Neutrophil (primary cell): ENCODE measurements around the gene ERC2.

Experiments used
- H3K27ac ChIP-seq: fragments of 200-600 bp; sonication (generic); 2 replicates; pipeline ENCODE4 v1.5.1; 2016; ENCODE audit warnings: mild to moderate bottlenecking, moderate library complexity
- H3K27me3 ChIP-seq: fragments of 200-600 bp; sonication (generic); 2 replicates; pipeline ENCODE4 v1.6.0; 2016; ENCODE audit warnings: mild to moderate bottlenecking
- H3K36me3 ChIP-seq: fragments of 200-600 bp; sonication (generic); 2 replicates; pipeline ENCODE4 v1.5.1; 2017
- H3K4me1 ChIP-seq, 2 experiments: fragments of 200-600 bp in 1 of 2; sonication (generic) in 1 of 2; 1 replicate in 1 of 2; 2 replicates in 1 of 2; pipeline versions ENCODE4 v1.5.1 to v1.6.1; 2013 to 2016; ENCODE audit warnings: low read depth in 1 of 2, low read length in 1 of 2, mild to moderate bottlenecking in 1 of 2, moderate library complexity in 1 of 2; ENCODE audit not compliant: control insufficient read depth in 1 of 2, insufficient read depth in 1 of 2
- H3K4me3 ChIP-seq, 2 experiments: fragments of 200-600 bp in 1 of 2; sonication (generic) in 1 of 2; 1 replicate in 1 of 2; 2 replicates in 1 of 2; pipeline ENCODE4 v1.5.1; 2013 to 2016; ENCODE audit warnings: low read depth in 1 of 2, low read length in 1 of 2, mild to moderate bottlenecking in 1 of 2, moderate library complexity in 1 of 2
- H3K9me3 ChIP-seq: fragments of 200-600 bp; sonication (generic); 2 replicates; pipeline ENCODE4 v1.5.1; 2016
- CTCF ChIP-seq: fragments of 200-600 bp; sonication (generic); IDR thresholded peaks from 2 replicates; pipeline ENCODE4 v1.5.1; 2016; ENCODE audit warnings: antibody characterized with exemption

The ERC2 gene

GRCh38 chr3:56113231-56113630 is 355.0 kb downstream of the ERC2 start:
- no peaks in the 10 kb centered on the region for H3K27me3 ChIP-seq
- H3K4me1 ChIP-seq = no peaks in the 10 kb centered on the region
- H3K27ac ChIP-seq = no peak overlapping the region
- no peaks in the 10 kb centered on the region for H3K36me3 ChIP-seq
- no peaks in the 10 kb centered on the region for H3K9me3 ChIP-seq
- no peak for TF ChIP-seq CTCF
- no peak overlapping the region for H3K4me3 ChIP-seq

- TF ChIP-seq CTCF = no peak
- no peaks in the 10 kb centered on the region for H3K9me3 ChIP-seq
- no peaks in the 10 kb centered on the region for H3K27me3 ChIP-seq
- no peaks in the 10 kb centered on the region for H3K36me3 ChIP-seq
- H3K27ac ChIP-seq = no peak overlapping the region
- H3K4me3 ChIP-seq = no peak overlapping the region
- H3K4me1 ChIP-seq = no peaks in the 10 kb centered on the region
Observed at GRCh38 chr3:56111606-56112304, 356.5 kb downstream of the ERC2 start.

GRCh38 chr3:56110886-56111285 is 357.4 kb downstream of the ERC2 start:
- no peak overlapping the region for H3K27ac ChIP-seq
- no peaks in the 10 kb centered on the region for H3K27me3 ChIP-seq

GRCh38 chr3:56107157-56107556 is 361.1 kb downstream of the ERC2 start:
- H3K4me3 ChIP-seq = no peak overlapping the region
- no peaks in the 10 kb centered on the region for H3K4me1 ChIP-seq
- TF ChIP-seq CTCF = no peak
- H3K36me3 ChIP-seq = no peaks in the 10 kb centered on the region
- H3K27ac ChIP-seq = no peak overlapping the region
- H3K9me3 ChIP-seq = no peaks in the 10 kb centered on the region
- H3K27me3 ChIP-seq = no peaks in the 10 kb centered on the region

More at GRCh38 chr3:56110886-56111285, 357.4 kb downstream of the ERC2 start:
- no peaks in the 10 kb centered on the region for H3K36me3 ChIP-seq
- H3K9me3 ChIP-seq = no peaks in the 10 kb centered on the region
- no peak overlapping the region for H3K4me3 ChIP-seq
- TF ChIP-seq CTCF = no peak
- H3K4me1 ChIP-seq = no peaks in the 10 kb centered on the region

- no peaks in the 10 kb centered on the region for H3K9me3 ChIP-seq
- H3K4me3 ChIP-seq = no peak overlapping the region
- H3K27ac ChIP-seq = no peak overlapping the region
- no peak for TF ChIP-seq CTCF
- no peaks in the 10 kb centered on the region for H3K4me1 ChIP-seq
- no peaks in the 10 kb centered on the region for H3K36me3 ChIP-seq
- H3K27me3 ChIP-seq = no peaks in the 10 kb centered on the region
Observed at GRCh38 chr3:56102032-56102431, 366.2 kb downstream of the ERC2 start.
